IPS-11a (cell line): Measurements from ENCODE around the gene ATG16L1.

ENCODE experiments used
- H3K4me3 ChIP-seq: one replicate; pipeline ENCODE4 v1.5.1; 2013; ENCODE audit warnings: low read depth, low read length, control low read depth

ATG16L1 gene

GRCh38 chr2:233251306-233252116 lies at the start of gene ATG16L1:
TSS of gene ATG16L1 (plus strand) at chr2:233251673. CDS start at chr2:233251828, 155 bp downstream.
- H3K4me3 ChIP-seq = peak within 1 kb of the TSS; percentile 90

DNA sequence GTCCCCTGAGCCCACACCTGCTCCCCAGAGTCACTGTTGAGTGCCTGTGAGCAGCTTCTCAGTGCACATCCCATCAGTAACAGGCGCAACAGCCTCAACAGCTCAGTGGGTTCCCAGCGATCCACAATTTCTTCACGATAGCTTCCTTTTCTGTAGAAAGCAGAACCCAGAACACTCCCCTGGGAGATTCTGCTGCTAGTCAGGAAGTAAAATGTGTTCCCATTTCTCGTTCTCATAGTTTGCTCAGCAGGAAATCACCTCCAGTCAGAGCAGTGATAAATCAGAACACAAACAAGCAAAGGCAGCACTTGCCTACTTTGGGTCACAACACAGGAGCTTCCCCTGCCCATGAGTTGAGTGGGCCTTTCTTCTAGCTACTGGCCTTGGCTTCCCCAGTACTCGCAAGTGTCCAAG lies 48.9 kb upstream of the ATG16L1 start:
- no peak overlapping the region for H3K4me3 ChIP-seq

GRCh38 chr2:233203060-233203459 lies 48.4 kb upstream of the ATG16L1 start:
- H3K4me3 ChIP-seq = no peak overlapping the region

GRCh38 chr2:233204286-233204936 lies 47.1 kb upstream of the ATG16L1 start:
- no peak overlapping the region for H3K4me3 ChIP-seq

DNA sequence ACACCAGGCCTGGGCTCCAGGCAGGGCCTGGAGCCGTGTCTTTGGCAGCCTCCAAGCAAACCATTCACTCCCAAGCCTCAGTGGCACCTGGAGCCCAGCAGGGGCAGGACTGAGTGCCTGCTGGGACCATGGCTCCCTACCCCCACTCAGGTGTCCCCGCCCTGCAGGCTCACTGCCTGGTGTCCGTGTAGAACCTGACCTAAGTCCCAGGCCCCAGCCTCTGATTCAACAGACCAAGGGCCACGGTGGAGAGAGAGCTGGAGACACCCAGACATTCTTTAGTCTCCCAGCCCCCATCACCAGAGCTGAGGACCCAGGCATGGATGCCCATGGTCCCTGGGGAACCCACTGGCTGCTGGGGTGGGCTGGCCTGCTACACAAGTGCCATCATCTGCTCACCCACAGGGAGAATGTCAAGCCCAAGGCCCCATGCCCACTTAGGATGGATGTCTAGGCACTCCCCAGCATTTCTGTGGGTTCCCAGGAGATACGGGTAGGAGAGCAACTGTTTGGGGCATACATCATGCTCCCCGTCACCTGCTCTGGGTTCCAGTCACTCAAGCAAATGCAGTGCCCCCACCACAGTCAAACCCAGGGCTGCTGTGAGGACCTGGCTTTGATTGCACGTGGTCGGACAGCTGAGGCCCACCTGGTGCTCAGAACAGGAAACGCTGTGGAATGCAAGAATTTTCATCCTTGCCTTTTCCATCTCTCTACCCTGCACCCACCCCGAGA lies 42.9 kb upstream of the ATG16L1 start:
- H3K4me3 ChIP-seq = no peak overlapping the region

- no peak overlapping the region for H3K4me3 ChIP-seq
Measured at GRCh38 chr2:233209117-233209532, 42.3 kb upstream of the ATG16L1 start.

DNA sequence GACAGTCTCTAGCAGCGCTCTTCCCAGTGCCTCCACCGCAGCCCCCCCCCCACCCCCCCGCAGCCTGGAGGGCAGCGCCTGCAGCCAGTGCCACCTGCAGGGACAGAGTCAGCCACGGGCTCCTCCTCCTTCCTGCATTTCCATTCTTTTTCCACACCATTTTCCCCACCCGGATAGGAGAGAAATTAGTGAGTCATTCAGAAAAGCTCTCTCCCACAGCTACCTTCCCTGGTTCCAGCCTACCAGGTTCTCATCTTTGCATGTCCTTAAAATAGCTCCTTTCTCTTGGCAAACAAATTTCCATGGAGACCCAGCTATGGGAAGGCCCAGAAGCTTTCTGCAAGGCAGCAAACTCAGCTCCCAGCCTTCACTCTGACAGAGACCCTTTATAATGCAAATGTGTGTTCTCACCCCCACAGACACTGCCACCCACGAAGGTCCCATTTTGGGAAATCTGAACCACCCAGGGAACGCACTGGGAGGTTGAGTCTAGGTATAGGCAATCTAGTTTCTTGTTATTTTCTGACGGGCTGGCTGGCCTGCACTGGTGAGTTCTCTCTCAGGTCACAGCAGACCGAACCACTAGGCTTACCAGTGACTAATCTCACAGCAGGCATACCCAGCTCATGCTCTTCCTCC lies 41.8 kb upstream of the ATG16L1 start:
- no peak overlapping the region for H3K4me3 ChIP-seq

DNA sequence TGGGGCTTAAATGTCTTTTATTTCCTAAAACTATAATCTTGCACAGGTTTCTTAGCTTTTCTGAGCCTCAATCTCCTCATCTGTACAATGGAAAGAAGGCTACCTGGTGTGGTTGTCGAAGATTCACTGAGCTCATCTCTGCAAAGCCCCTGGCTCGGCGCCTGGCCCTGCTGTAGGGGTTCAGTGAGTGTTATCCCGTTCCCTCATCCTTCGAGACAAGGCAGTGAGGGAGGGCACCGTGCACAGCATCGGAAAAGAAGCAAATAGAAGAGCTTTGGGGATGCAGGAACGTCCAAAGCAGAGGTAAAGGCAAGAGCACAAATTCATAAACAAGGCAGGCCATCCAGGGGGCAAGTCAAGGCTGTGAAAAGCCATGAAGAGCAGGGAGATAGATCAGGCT lies 41.2 kb upstream of the ATG16L1 start:
- H3K4me3 ChIP-seq = no peak overlapping the region

GRCh38 chr2:233210843-233211547 lies 40.5 kb upstream of the ATG16L1 start:
- no peak overlapping the region for H3K4me3 ChIP-seq

- no peak overlapping the region for H3K4me3 ChIP-seq
Measured at GRCh38 chr2:233211548-233211895, 40.0 kb upstream of the ATG16L1 start.

DNA sequence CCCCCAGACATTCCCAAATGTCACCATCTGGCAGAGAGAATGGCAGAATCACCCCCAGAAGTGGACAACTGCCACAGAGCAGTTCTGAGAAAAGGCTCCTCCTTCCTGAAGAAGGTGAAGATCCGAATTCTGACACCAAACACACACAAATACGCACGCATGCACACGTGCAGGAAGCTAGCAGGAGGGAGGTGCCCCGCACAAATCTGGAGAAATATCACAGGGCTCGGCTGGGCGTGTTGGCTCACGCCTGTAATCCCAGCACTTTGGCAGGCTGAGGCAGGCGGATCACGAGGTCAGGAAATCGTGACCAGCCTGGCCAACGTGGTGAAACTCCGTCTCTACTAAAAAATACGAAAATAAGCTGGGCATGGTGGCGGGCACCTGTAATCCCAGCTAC lies 38.5 kb upstream of the ATG16L1 start:
- H3K4me3 ChIP-seq = no peak overlapping the region

GRCh38 chr2:233213975-233214374 lies 37.5 kb upstream of the ATG16L1 start:
- H3K4me3 ChIP-seq = no peak overlapping the region

DNA sequence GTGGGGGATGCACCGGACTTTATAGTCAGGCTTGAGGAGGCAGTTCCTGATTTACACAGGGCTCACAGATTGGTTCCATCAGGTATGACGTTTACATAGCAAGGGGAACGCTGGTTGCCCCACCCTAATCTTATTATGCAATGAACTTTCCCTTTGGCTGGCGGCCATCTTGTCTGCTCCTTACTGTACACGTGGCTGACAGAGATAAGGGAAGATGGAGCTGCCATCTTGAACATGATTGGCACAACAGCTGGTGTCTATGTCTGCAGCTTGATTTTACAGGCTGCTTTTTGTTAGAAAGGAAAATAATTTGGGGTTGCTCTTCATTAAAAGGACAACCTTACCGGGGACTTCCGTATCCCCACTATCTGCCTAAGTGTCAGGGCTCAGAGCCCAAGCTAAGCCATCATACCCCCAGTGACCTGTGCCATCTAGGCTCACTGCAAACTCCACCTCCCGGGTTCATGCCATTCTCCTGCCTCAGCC lies 33.5 kb upstream of the ATG16L1 start:
- no peak overlapping the region for H3K4me3 ChIP-seq

- no peak overlapping the region for H3K4me3 ChIP-seq
Measured at GRCh38 chr2:233218836-233219235, 32.6 kb upstream of the ATG16L1 start.

GRCh38 chr2:233219848-233220247 lies 31.6 kb upstream of the ATG16L1 start:
- no peak overlapping the region for H3K4me3 ChIP-seq

DNA sequence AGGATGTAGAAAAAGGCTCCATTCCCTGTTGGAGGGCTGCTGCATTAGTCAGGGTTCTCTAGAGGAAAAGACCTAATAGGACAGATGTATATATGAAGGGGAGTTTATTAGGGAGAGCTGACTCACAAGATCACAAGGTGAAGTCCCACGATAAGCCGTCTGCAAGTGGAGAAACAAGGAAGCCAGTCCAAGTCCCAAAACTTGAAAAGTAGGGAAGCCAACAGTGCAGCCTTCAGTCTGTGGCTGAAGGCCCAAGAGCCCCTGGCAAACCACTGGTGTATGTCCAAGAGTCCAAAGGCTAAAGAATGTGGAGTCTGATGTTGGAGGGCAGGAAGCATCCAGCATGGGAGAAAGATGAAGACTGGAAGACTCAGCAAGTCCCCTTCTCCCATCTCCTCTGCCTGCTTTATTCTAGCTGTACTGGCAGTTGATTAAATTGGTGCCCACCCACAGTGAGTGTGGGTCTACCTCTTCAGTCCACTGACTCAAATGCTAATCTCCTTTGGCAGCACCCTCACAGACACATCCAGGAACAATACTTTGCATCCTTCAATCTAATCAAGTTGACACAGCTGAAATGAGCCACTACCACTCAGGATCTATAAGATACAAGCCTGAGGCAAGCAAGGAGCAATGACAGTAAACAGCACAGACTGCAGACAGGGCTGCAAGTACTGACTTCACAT lies 30.0 kb upstream of the ATG16L1 start:
- no peak overlapping the region for H3K4me3 ChIP-seq

DNA sequence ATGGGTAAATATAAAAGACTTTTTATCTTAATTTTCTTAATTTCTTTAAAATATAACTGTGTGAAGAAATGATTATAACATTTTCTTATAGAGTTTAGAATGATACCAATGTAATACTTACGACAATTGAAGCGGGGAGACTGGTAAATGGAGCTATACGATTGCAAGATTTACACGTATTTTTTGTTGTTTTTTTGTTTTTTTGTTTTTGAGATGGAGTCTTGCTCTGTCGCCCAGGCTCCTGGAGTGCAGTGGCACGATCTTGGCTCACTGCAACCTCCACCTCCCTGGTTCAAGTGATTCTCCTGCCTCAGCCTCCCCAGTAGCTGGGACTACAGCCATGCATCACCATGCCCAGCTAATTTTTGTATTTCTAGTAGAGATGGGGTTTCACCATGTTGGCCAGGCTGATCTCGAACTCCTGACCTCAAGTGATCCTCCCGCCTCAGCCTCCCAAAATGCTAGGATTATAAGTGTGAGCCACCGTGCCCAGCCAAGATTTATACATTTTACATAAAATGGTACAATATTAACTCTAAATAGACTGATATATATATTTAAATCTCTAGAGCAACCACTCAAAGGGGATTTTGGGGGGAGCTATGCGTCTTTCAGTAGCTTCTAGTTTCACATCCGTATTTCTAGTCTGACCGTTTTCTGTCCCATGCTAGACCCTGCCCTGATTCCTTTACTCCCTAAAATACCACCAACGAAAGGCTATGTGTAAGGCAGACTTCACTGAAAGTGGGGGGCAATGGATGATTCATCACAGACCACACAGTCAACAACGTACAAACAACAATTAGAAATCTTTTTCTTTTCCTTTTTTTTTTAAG lies 28.2 kb upstream of the ATG16L1 start:
- H3K4me3 ChIP-seq = no peak overlapping the region

DNA sequence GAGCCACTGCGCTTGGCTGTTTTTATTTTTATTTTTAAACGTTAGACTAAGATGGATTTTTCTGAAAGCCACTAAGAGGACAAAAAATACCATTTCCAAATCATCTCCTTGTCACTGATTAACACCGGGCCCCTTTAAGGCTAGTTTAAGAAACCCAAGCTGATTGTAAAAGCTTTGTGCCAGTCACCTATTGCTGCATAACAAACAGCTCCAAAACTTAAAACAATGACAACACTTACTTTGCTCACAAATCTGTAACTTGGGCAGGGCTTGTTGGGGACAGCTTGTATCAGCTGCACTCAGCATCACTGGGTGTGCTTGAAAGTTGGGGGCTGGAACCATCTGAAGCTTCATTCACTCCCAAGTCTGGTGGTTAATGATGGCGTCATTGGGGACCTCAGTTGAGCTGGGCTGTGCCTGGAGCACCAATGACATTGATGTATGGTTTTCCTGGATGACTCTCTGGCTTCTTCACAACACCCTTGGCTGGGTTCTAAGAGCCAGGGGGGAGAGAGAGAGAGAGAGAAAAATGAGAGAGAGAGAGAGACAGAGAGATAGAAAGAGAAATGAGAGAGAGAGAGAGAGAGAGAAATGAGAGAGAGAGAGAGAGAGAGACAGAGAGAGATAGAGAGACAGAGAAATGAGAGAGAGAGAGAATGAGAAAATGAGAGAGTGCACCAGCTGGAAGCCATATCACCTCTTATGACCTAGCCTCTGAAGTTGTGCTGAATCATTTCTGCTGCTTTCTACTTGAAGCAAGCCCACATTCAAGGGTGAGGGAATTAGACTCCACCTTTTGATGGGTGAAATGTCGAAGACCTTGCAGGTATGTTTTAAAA lies 26.0 kb upstream of the ATG16L1 start:
- H3K4me3 ChIP-seq = no peak overlapping the region
